Measurements from ENCODE around the gene CCDC85C. TPM values are rescaled to one million over a fixed set of nuclear protein-coding genes. Genes with fewer than 3 reads are reported as not detected.

The CCDC85C gene
- total RNA-seq, 1 donor from 2014 or later = 41.0 TPM

DNA sequence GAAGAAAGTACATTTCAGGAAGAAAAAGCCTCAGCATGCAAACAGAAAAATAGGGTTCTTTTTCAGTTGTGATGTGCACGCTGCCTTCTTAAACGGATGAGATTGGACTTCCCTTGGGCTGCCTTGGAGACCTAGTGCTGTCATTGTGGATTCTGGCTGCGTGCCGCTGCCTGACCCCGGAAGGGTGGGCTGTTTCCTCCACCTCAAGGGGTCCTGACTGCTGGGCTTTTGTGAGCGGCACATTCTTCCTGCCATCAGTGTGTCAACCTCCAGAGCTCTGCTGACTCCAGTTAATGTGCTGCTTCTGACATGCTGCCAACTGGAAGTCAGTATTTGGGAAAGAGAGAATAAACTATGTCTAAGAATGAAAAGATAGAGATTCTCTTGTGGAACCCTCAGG lies 97.7 kb downstream of the CCDC85C start:
- no peaks in the 10 kb centered on the region for H3K9me3 ChIP-seq (replicated peaks)
- no peaks in the 10 kb centered on the region for H3K27me3 ChIP-seq (ENCODE audit: low read depth)
- DNase-seq = no peak
- no peak overlapping the region for H3K4me3 ChIP-seq
- peaks cover 27% of the 10 kb centered on the region for H3K4me1 ChIP-seq
- no peak overlapping the region for H3K27ac ChIP-seq (replicated peaks)
- intact Hi-C loops (cut with micrococcal nuclease) = no loop called here
- TF ChIP-seq, protein P1, sequence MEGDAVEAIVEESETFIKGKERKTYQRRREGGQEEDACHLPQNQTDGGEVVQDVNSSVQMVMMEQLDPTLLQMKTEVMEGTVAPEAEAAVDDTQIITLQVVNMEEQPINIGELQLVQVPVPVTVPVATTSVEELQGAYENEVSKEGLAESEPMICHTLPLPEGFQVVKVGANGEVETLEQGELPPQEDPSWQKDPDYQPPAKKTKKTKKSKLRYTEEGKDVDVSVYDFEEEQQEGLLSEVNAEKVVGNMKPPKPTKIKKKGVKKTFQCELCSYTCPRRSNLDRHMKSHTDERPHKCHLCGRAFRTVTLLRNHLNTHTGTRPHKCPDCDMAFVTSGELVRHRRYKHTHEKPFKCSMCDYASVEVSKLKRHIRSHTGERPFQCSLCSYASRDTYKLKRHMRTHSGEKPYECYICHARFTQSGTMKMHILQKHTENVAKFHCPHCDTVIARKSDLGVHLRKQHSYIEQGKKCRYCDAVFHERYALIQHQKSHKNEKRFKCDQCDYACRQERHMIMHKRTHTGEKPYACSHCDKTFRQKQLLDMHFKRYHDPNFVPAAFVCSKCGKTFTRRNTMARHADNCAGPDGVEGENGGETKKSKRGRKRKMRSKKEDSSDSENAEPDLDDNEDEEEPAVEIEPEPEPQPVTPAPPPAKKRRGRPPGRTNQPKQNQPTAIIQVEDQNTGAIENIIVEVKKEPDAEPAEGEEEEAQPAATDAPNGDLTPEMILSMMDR (IDR thresholded peaks at IDR 0.05; ENCODE audit: borderline replicate concordance) = no peak
- H3K36me3 ChIP-seq = peaks cover 92% of the 10 kb centered on the region

DNA sequence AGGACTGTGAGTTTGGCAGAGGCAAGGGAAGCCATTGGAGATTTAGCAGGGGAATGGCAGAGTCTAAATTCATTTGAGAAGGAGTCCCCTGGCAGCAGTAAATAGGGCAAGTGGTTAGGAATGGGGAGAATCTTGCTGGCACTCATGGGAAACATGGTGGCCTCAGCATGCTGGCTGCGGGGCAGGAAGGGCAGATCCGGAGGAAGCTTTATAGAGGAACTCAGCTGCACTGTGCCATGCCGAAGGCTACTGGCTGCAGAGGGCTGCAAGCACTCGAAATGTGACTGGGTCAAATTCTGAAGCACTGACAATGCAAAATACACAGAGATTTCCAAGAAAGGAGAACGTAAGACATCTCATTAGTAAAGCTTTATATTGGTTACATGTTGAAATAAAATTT lies 98.9 kb downstream of the CCDC85C start:
- H3K4me1 ChIP-seq = peaks cover 20% of the 10 kb centered on the region
- H3K27ac ChIP-seq (replicated peaks) = no peak overlapping the region
- no peaks in the 10 kb centered on the region for H3K27me3 ChIP-seq (ENCODE audit: low read depth)
- H3K36me3 ChIP-seq = peaks cover 98% of the 10 kb centered on the region
- TF ChIP-seq, protein P1 (IDR thresholded peaks at IDR 0.05; ENCODE audit: borderline replicate concordance) = no peak
- intact Hi-C loops (cut with micrococcal nuclease) = no loop called here
- no peaks in the 10 kb centered on the region for H3K9me3 ChIP-seq (replicated peaks)
- DNase-seq = no peak
- H3K4me3 ChIP-seq = no peak overlapping the region

DNA sequence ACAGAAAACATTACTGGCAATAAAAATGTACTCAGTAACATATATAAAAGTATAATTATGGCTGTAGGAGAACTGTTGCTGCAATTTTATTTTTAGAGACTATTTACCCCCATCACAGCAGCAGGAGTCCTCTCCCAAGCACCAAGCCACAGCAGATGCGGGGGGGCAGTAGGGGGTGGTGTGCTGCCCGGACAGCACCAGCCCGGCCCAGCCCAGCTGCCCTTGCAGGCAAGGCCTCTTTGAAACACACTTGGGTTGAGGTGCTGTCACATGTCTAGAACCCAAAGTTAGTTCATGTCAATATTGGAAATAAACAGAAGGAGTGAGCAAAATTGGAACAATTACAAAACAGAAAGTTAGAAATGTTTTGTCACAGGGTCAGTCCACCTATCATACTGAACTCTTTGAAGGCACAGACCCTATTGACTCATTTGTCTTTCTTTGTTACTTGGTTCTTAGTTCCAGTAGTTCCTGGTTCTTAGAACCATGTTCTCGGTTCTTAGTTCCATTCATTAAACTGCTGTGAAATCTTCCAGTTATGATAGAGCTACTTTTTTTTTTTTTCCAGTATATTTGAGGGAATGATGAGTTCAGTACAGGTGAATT lies 100.1 kb downstream of the CCDC85C start:
- H3K4me1 ChIP-seq = peaks cover 22% of the 10 kb centered on the region
- no peak overlapping the region for H3K4me3 ChIP-seq
- H3K27me3 ChIP-seq (ENCODE audit: low read depth) = no peaks in the 10 kb centered on the region
- TF ChIP-seq, protein P1 (IDR thresholded peaks at IDR 0.05; ENCODE audit: borderline replicate concordance) = no peak
- H3K36me3 ChIP-seq = peaks cover 97% of the 10 kb centered on the region
- H3K9me3 ChIP-seq (replicated peaks) = no peaks in the 10 kb centered on the region
- no peak overlapping the region for H3K27ac ChIP-seq (replicated peaks)
- intact Hi-C loops (cut with micrococcal nuclease) = no loop called here
- no peak for DNase-seq

DNA sequence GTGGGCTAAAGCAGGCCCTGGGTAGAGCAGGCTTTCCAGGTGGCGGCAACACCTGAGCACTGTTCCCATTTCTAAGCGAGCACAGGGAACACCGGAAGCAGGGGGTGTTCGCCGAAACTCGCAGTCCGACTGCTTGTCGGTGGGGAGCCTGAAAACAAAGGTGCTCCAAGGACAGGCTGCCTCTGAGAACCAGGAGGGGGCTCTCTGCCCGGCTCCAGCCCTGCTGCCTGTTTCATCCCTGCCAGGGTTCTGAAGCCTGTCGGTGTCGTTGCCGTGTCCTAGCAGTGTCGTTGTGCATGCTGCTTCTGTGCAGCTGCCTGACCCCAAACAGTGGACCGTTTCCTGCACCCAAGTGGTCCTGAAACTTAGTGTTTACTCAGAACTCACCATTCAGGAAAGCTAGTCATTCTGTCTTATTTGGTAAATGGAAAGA lies 101.0 kb downstream of the CCDC85C start:
- no peak for DNase-seq
- H3K4me1 ChIP-seq = peaks cover 26% of the 10 kb centered on the region
- H3K36me3 ChIP-seq = peaks cover 97% of the 10 kb centered on the region
- no peak overlapping the region for H3K4me3 ChIP-seq
- no peaks in the 10 kb centered on the region for H3K9me3 ChIP-seq (replicated peaks)
- H3K27ac ChIP-seq (replicated peaks) = no peak overlapping the region
- TF ChIP-seq, protein P1 (IDR thresholded peaks at IDR 0.05; ENCODE audit: borderline replicate concordance) = no peak
- intact Hi-C loops (cut with micrococcal nuclease) = no loop called here
- H3K27me3 ChIP-seq (ENCODE audit: low read depth) = no peaks in the 10 kb centered on the region

DNA sequence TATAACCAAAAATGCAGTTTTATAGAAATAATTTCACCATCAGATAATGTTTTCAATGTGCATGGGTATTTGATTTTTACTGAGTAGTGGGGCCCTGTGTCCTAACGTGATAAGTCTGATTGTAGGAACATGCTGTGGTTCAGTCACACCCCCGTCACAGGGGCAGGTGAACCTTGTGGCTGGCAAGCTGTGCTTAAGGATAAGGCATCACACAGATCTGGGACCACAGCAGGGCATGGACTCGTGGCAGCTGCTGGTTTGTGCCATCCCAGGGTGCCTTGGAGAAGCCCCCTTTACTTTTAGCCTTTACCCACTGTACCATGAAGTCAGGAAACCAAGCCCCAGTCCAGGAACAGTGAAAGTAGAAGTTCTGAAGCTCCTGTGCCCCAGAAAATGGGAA lies 106.1 kb downstream of the CCDC85C start:
- no peak overlapping the region for H3K27ac ChIP-seq (replicated peaks)
- H3K4me1 ChIP-seq = peaks cover 13% of the 10 kb centered on the region
- no peaks in the 10 kb centered on the region for H3K9me3 ChIP-seq (replicated peaks)
- DNase-seq = no peak
- no peaks in the 10 kb centered on the region for H3K27me3 ChIP-seq (ENCODE audit: low read depth)
- peaks cover 98% of the 10 kb centered on the region for H3K36me3 ChIP-seq
- H3K4me3 ChIP-seq = no peak overlapping the region
- intact Hi-C loops (cut with micrococcal nuclease) = no loop called here
- TF ChIP-seq, protein P1 (IDR thresholded peaks at IDR 0.05; ENCODE audit: borderline replicate concordance) = no peak
